Gastrocnemius medialis (tissue), 4 donors: ENCODE measurements around the gene SHISAL1. TPM values are rescaled to one million over a fixed set of nuclear protein-coding genes. Genes with fewer than 3 reads are reported as not detected.

Experiments
- ATAC-seq, 2 donors: fragments of 150-250 bp; one replicate each; pipeline ENCODE4 v1.9.1; 2016
- DNase-seq, 2 donors: peaks; one replicate each; pipeline ENCODE4 v3.0.0-alpha.2; 2019
- H3K27ac ChIP-seq, 4 donors: fragments of 200-600 bp; sonication (generic); 1 replicate in 1 of 4; 2 replicates in 3 of 4; pipeline ENCODE4 v1.5.1; 2016 to 2018; ENCODE audit warnings: mild to moderate bottlenecking in 2 of 4, moderate library complexity in 1 of 4
- H3K27me3 ChIP-seq, 3 donors: fragments of 200-600 bp; sonication (generic) in 2 of 3; 1 replicate in 1 of 3; 2 replicates in 2 of 3; pipeline versions ENCODE4 v1.5.1 to v1.6.0; 2016 to 2019; ENCODE audit warnings: mild to moderate bottlenecking in 1 of 3, moderate library complexity in 1 of 3
- H3K36me3 ChIP-seq, 2 donors: fragments of 200-600 bp; sonication (generic) in 1 of 2; one replicate each; pipeline ENCODE4 v1.5.1; 2017 to 2018
- H3K4me1 ChIP-seq, 2 donors: fragments of 200-600 bp; sonication (generic) in 1 of 2; one replicate each; pipeline ENCODE4 v1.5.1; 2016 to 2017; ENCODE audit warnings: mild to moderate bottlenecking in 2 of 2
- H3K4me3 ChIP-seq, 4 donors: fragments of 200-600 bp; sonication (generic) in 3 of 4; 1 replicate in 1 of 4; 2 replicates in 3 of 4; pipeline ENCODE4 v1.5.1; 2016 to 2019; ENCODE audit warnings: mild to moderate bottlenecking in 2 of 4
- H3K9me3 ChIP-seq, 3 donors: fragments of 200-600 bp; sonication (generic) in 2 of 3; 1 replicate in 1 of 3; 2 replicates in 2 of 3; pipeline ENCODE4 v1.5.1; 2016 to 2019
- POLR2A ChIP-seq, 2 donors: fragments of 450-650 bp; IDR thresholded peaks; one replicate each; pipeline ENCODE4 v1.6.1; 2017; ENCODE audit warnings: antibody characterized with exemption in 2 of 2, mild to moderate bottlenecking in 2 of 2, moderate library complexity in 2 of 2
- in situ Hi-C, 4 donors: fragments of 200-750 bp; cut with MboI; loops; one replicate each; pipeline versions ENCODE4 v1.15.0 to v1.8.0; 2017; ENCODE audit warnings: low sequenced_read_pairs in 4 of 4
- intact Hi-C: fragments of 100-400 bp; cut with DNase I; formaldehyde crosslinking; loops from one replicate; pipeline ENCODE4 v1.15.1; 2023; ENCODE audit warnings: low total_unique reads
- total RNA-seq, 4 donors: library from RNA; depleted of rRNA; stranded (reverse); fragments of >200 nt; gene quantifications; one replicate each; pipeline versions ENCODE4 v1.1.0 to v1.2.3, GENCODE V29; 2016
- TF ChIP-seq, protein P1 (sequence below), 5 experiments: fragments of 450-650 bp in 3 of 5; fragments of 200-600 bp in 2 of 5; sonication (generic) in 2 of 5; IDR thresholded peaks in 4 of 5; conservative IDR thresholded peaks in 1 of 5; 1 replicate in 4 of 5; 2 replicates in 1 of 5; pipeline ENCODE4 v1.5.1; 2016 to 2019; ENCODE audit warnings: antibody characterized with exemption in 5 of 5, mild to moderate bottlenecking in 3 of 5, moderate library complexity in 3 of 5

The SHISAL1 gene
- total RNA-seq, 4 donors from 2014 or later, result 0.03 to 0.10 TPM; not detected in 2

DNA sequence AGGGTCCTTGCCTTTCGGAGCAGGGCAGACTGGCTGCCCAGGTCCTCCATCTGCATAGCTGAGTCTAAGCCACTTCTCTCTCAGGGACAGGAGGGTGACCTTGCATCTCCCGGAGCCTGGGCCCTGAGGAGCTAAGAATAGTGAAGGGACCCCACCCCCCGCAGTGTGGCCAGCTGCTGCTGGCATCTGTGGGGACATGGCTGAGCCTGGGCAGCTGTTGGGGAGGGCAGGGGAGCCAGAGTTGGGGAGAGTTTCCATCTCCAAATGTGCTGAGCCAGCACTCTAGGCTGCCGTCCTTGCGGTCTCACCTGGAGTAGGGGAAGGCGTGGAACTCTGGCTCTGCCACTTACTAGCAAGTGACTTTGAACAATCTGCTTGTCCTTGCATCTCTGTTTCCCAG lies 34.8 kb upstream of the SHISAL1 start:
- Histone ChIP-seq H3K9me3 (no peaks in the 10 kb centered on the region), H3K4me1 (no peaks in the 10 kb centered on the region), H3K27ac (no peak overlapping the region), H3K27me3 (peaks cover 17 to 27% (median 22%) of the 10 kb centered on the region in 3 donors), H3K4me3 (no peak overlapping the region), H3K36me3 (no peaks in the 10 kb centered on the region)
- DNase-seq (no peak), ATAC-seq (no peak)
- TF ChIP-seq, protein P1, sequence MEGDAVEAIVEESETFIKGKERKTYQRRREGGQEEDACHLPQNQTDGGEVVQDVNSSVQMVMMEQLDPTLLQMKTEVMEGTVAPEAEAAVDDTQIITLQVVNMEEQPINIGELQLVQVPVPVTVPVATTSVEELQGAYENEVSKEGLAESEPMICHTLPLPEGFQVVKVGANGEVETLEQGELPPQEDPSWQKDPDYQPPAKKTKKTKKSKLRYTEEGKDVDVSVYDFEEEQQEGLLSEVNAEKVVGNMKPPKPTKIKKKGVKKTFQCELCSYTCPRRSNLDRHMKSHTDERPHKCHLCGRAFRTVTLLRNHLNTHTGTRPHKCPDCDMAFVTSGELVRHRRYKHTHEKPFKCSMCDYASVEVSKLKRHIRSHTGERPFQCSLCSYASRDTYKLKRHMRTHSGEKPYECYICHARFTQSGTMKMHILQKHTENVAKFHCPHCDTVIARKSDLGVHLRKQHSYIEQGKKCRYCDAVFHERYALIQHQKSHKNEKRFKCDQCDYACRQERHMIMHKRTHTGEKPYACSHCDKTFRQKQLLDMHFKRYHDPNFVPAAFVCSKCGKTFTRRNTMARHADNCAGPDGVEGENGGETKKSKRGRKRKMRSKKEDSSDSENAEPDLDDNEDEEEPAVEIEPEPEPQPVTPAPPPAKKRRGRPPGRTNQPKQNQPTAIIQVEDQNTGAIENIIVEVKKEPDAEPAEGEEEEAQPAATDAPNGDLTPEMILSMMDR (IDR thresholded peaks at IDR 0.05 in 4 of 5, conservative IDR thresholded peaks at IDR 0.05 in 1 of 5), result no peak
- no peak for TF ChIP-seq POLR2A (IDR thresholded peaks at IDR 0.05)
- intact Hi-C loops (no loop called here), in situ Hi-C loops (no loop called here)

DNA sequence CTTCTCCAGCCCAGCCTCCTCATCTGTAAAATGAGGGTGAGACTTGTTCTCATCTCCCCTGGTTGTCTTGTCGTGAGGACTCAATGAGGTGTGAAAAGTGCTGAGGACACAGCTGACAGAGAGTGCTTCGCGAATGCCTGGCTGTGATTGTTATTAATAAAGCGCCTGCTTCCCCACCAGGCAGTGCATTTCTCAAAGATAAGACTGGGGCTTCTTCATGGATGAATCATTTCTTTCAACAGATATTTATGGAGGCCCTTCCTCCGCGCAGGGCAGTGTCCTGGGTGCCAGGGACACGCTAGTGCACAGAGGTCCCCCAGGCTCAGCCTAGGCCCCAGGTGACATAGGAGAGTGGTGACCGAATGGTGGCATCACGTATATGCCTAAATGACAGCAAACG lies 34.3 kb upstream of the SHISAL1 start:
- DNase-seq, result no peak
- intact Hi-C loops (no loop called here), in situ Hi-C loops (no loop called here)
- Histone ChIP-seq H3K9me3 (no peaks in the 10 kb centered on the region), H3K27me3 (peaks cover 16 to 27% (median 18%) of the 10 kb centered on the region in 3 donors), H3K27ac (no peak overlapping the region), H3K4me1 (no peaks in the 10 kb centered on the region), H3K4me3 (no peak overlapping the region), H3K36me3 (no peaks in the 10 kb centered on the region)
- TF ChIP-seq, protein P1 (IDR thresholded peaks at IDR 0.05 in 4 of 5, conservative IDR thresholded peaks at IDR 0.05 in 1 of 5), result no peak
- TF ChIP-seq POLR2A (IDR thresholded peaks at IDR 0.05), result no peak
- no peak for ATAC-seq

DNA sequence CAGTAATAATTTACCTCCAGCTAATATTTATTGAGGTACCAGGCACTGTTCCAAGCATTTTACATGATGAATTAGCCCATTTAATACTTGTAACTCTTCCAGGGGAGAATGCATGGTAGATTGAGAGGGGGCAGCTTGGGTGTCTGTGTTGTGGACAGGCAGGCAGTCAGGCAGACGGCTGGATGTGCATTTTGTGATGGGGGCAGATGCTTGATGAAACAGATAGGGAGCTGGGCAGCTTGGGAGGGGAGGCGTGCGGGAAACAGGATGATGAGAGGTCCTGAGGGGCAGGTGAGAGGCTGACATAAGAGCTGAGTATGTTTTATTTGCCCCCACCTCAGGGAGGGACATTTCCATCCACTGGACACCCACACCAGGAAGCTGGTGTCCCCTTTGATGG lies 33.1 kb upstream of the SHISAL1 start:
- Histone ChIP-seq H3K27me3 (peaks cover 9 to 21% (median 18%) of the 10 kb centered on the region in 3 donors), H3K27ac (no peak overlapping the region), H3K36me3 (no peaks in the 10 kb centered on the region), H3K4me3 (no peak overlapping the region), H3K9me3 (no peaks in the 10 kb centered on the region), H3K4me1 (no peaks in the 10 kb centered on the region)
- ATAC-seq (no peak), DNase-seq (no peak)
- no peak for TF ChIP-seq POLR2A (IDR thresholded peaks at IDR 0.05)
- TF ChIP-seq, protein P1 (IDR thresholded peaks at IDR 0.05 in 4 of 5, conservative IDR thresholded peaks at IDR 0.05 in 1 of 5), result no peak
- in situ Hi-C loops (no loop called here), intact Hi-C loops (no loop called here)

DNA sequence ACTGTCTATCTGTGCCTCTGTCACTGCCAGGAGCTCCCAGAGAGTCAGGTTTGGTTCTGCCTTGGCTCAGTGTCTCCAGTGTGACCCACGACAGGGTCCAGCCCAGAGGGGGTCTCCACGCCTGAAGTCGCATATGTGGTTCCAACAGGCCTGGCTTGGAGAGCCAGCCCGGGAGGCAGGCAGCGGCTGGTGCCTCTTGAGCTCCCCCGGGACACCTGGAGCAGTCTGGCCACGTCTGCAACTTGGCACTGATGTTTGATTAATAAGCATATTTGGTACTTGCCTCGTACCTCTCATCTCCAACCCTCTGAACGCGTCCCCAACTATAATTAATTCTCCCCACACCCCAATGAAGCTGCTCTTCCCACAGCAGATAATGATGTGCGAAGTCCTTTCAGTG lies 31.7 kb upstream of the SHISAL1 start:
- H3K27ac ChIP-seq, result no peak overlapping the region
- no peak overlapping the region for H3K4me3 ChIP-seq
- no peak for DNase-seq
- H3K9me3 ChIP-seq, result no peaks in the 10 kb centered on the region
- intact Hi-C loops (no loop called here), in situ Hi-C loops (no loop called here)
- TF ChIP-seq POLR2A (IDR thresholded peaks at IDR 0.05), result no peak
- TF ChIP-seq, protein P1 (IDR thresholded peaks at IDR 0.05 in 4 of 5, conservative IDR thresholded peaks at IDR 0.05 in 1 of 5), result no peak
- no peaks in the 10 kb centered on the region for H3K4me1 ChIP-seq
- no peak for ATAC-seq
- H3K27me3 ChIP-seq, result peaks cover 7 to 18% (median 9%) of the 10 kb centered on the region in 3 donors
- no peaks in the 10 kb centered on the region for H3K36me3 ChIP-seq

DNA sequence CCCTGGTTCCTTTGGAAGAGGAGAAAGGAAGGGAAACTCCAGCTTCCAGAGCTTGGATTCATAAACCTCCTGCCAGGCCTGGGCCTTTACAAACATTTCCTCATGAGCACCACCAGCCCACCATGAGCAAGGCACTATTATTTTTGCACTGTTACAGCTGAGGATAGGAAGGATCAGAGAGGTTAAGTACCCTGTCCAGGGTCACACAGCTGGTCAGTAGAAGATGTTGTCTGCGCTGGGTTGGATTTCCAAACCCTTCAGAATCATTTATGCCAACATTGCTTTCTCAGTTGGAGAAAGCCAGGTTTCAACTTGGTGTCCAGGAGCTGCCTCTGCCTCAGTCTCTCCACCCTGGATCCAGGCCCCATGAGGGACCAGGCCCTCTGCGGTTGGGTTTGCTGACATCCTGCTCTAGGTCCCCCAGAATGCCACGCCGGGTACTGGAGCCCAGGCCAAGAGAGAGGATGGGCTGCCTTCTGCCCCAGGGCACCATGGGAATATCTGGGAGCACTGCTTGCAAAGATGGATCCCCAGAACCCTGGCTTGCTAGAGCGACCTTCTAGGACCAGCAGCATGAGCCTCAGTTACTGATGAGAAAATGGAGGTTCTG lies 29.7 kb upstream of the SHISAL1 start:
- TF ChIP-seq POLR2A (IDR thresholded peaks at IDR 0.05), result no peak
- TF ChIP-seq, protein P1 (IDR thresholded peaks at IDR 0.05 in 4 of 5, conservative IDR thresholded peaks at IDR 0.05 in 1 of 5), result no peak
- no peak for ATAC-seq

More for the DNA sequence above, 29.7 kb upstream of the SHISAL1 start:
- no peak for DNase-seq
- no peaks in the 10 kb centered on the region for H3K4me1 ChIP-seq
- H3K27me3 ChIP-seq, result peaks cover 7 to 17% (median 8%) of the 10 kb centered on the region in 3 donors
- intact Hi-C loops, result no loop called here
- no peaks in the 10 kb centered on the region for H3K36me3 ChIP-seq
- no peak overlapping the region for H3K4me3 ChIP-seq
- in situ Hi-C loops, result no loop called here
- no peak overlapping the region for H3K27ac ChIP-seq
- H3K9me3 ChIP-seq, result no peaks in the 10 kb centered on the region
